Breast epithelium (tissue), 3 donors: Measurements from ENCODE around the gene SAMD8.

Experiments used
- POLR2AphosphoS5 ChIP-seq, 3 donors: sonication (generic); formaldehyde crosslinking; IDR thresholded peaks; one replicate each; pipeline ENCODE4 v1.6.1; 2017; ENCODE audit warnings: antibody characterized with exemption in 3 of 3
- TF ChIP-seq, protein P1 (sequence below), 3 donors: fragments of 450-650 bp; IDR thresholded peaks; one replicate each; pipeline ENCODE4 v1.5.1; 2016 to 2017; ENCODE audit warnings: antibody characterized with exemption in 3 of 3, mild to moderate bottlenecking in 3 of 3, moderate library complexity in 3 of 3

DNA sequence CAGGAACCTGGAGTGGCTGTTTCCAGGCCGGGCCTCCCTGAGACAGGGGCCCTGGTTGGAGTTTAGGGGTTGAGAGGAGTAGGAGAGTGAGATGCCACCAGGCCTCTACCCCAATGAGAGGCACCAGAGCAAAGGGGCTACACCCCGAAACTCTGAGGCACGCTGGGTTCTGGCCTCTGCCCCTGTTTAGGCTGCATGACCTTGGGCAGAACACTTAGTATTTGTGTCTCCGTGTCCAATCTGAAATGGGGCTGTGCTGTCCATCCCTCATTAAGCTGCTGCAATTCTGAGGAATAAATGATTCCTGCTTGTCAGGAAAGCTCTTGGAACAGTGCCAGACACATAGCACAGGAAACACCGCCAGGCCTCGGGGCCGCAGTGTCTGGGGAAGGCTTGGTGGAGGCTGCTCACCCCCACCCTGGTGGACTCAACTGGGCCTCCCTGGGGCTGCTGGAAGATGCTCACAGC is 40.5 kb upstream of the SAMD8 start:
- TF ChIP-seq, protein P1, sequence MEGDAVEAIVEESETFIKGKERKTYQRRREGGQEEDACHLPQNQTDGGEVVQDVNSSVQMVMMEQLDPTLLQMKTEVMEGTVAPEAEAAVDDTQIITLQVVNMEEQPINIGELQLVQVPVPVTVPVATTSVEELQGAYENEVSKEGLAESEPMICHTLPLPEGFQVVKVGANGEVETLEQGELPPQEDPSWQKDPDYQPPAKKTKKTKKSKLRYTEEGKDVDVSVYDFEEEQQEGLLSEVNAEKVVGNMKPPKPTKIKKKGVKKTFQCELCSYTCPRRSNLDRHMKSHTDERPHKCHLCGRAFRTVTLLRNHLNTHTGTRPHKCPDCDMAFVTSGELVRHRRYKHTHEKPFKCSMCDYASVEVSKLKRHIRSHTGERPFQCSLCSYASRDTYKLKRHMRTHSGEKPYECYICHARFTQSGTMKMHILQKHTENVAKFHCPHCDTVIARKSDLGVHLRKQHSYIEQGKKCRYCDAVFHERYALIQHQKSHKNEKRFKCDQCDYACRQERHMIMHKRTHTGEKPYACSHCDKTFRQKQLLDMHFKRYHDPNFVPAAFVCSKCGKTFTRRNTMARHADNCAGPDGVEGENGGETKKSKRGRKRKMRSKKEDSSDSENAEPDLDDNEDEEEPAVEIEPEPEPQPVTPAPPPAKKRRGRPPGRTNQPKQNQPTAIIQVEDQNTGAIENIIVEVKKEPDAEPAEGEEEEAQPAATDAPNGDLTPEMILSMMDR (IDR thresholded peaks at IDR 0.05): no peak
- TF ChIP-seq POLR2AphosphoS5 (IDR thresholded peaks at IDR 0.05): no peak
